ENCODE measurements around the gene SMIM33.

- TF ChIP-seq CTCF (conservative IDR thresholded peaks at IDR 0.05 in 1 of 2, IDR thresholded peaks at IDR 0.05 in 1 of 2; ENCODE audit: low read depth in 1 of 2, low read length in 2 of 2) (no peak), EZH2 (IDR thresholded peaks at IDR 0.05; ENCODE audit: low read length, missing control alignments) (no peak)
Measured at GRCh38 chr5:139460455-139460854, 10.3 kb upstream of the SMIM33 start.

All from fibroblast of lung (primary cell).